Activated CD8-positive, alpha-beta memory T cell treated with anti-CD3 and anti-CD28 coated beads for 36 hours (primary cell): Measurements from ENCODE around the gene PPFIBP1. TPM values are rescaled to one million over a fixed set of nuclear protein-coding genes. Genes with fewer than 3 reads are reported as not detected.
"Not testable (repeated sequence)": the region's sequence is repeated elsewhere in the genome, so short reads cannot be mapped to it uniquely, and the experiment has no call there.

ENCODE experiments used
- CTCF ChIA-PET: fragments of 350-600 bp; sonication (Branson Sonifier 250); formaldehyde crosslinking; loops from one replicate; lab custom pipeline; 2021; ENCODE audit warnings: antibody characterized with exemption; lab: Charles Lee
- POLR2A ChIA-PET: fragments of 350-600 bp; sonication (Branson Sonifier 250); formaldehyde crosslinking; loops from one replicate; lab custom pipeline; 2021; ENCODE audit warnings: antibody characterized with exemption; lab: Charles Lee
- total RNA-seq, 2 experiments: library from RNA; stranded (reverse); gene quantifications; one replicate each; pipeline ENCODE4 v1.2.3, GENCODE V29; 2021

PPFIBP1 gene
- total RNA-seq, 2 experiments from 2014 or later = 10.1 to 10.6 TPM

GRCh38 chr12:27723212-27723611 is 199.2 kb downstream of the PPFIBP1 start:
- CTCF ChIA-PET = no interaction called here
- POLR2A ChIA-PET = no interaction called here

GRCh38 chr12:27730097-27730588 is 206.1 kb downstream of the PPFIBP1 start:
- CTCF ChIA-PET = interaction anchor here (0.6 kb wide), 1 partner anchor 161 kb away, joined by 6 read pairs; no protein-coding TSS in a partner anchor
- POLR2A ChIA-PET = no interaction called here

- CTCF ChIA-PET = interaction anchor here (0.5 to 1.2 kb wide), 3 partner anchors 56 to 523 kb away, joined by 3 read pairs; no protein-coding TSS in a partner anchor
- POLR2A ChIA-PET = no interaction called here
Measured at GRCh38 chr12:27732281-27732680, 208.3 kb downstream of the PPFIBP1 start.

GRCh38 chr12:27733052-27733656 is 209.1 kb downstream of the PPFIBP1 start:
- CTCF ChIA-PET = interaction anchor here (1.0 to 1.3 kb wide), 2 partner anchors 89 to 99 kb away, joined by 3 to 4 read pairs; no protein-coding TSS in a partner anchor
- POLR2A ChIA-PET = no interaction called here

GRCh38 chr12:27733791-27734190 is 209.8 kb downstream of the PPFIBP1 start:
- CTCF ChIA-PET = interaction anchor here (1.0 to 1.3 kb wide), 2 partner anchors 88 to 99 kb away, joined by 3 to 4 read pairs; no protein-coding TSS in a partner anchor

GRCh38 chr12:27734321-27734720 is 210.3 kb downstream of the PPFIBP1 start:
- POLR2A ChIA-PET, CTCF ChIA-PET: not testable (repeated sequence)

More at GRCh38 chr12:27733791-27734190, 209.8 kb downstream of the PPFIBP1 start:
- POLR2A ChIA-PET = no interaction called here

- ChIA-PET POLR2A (no interaction called here), CTCF (no interaction called here)
Measured at GRCh38 chr12:27743601-27744000, 219.6 kb downstream of the PPFIBP1 start.

Other genes starting within 250 kb of the PPFIBP1 start
- gene BMAL2, start 191.4 kb upstream of the PPFIBP1 start, total RNA-seq = 10 to 100 TPM; 18.1 to 19.1 TPM
- not detected for gene SMCO2, start 77.5 kb upstream of the PPFIBP1 start, total RNA-seq
- gene REP15, start 172.2 kb downstream of the PPFIBP1 start, total RNA-seq = under 1 TPM; 0.17 to 0.25 TPM
- 10 to 100 TPM; 62.8 to 65.2 TPM for gene MRPS35, start 186.6 kb downstream of the PPFIBP1 start, total RNA-seq